Loucy (cell line): ENCODE results near the gene SPAG9.

Experiments used
- EZH2phosphoT487 ChIP-seq: fragments of 200-600 bp; IDR thresholded peaks from 2 replicates; pipeline ENCODE4 v1.6.1; 2018; ENCODE audit warnings: antibody characterized with exemption, mild to moderate bottlenecking, moderate library complexity, borderline replicate concordance
- TF ChIP-seq, protein P1 (sequence below): fragments of 200-600 bp; sonication (generic); conservative IDR thresholded peaks from 2 replicates; pipeline ENCODE4 v1.5.1; 2014; ENCODE audit warnings: mild to moderate bottlenecking, antibody characterized with exemption, low read length

DNA sequence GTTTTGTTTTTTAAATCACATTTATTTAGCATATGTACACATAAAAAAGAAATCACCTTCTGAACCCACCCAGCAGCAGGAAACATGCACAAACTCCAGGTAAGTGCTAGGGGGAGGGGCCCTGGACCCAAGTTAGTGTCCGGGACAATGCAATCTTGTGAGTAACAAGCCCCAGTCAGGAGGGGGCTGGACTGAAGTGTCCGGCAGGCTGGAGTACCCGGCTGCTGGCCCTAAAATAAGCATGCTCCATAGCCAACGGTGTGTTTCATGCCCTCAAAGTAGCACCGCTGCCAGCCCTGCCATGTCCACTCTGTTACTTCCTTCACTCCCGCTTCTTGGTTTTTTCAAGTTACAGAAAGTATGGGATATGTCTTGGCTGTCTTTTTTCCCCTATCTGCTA, 102.1 kb downstream of the SPAG9 start:
- TF ChIP-seq, protein P1, sequence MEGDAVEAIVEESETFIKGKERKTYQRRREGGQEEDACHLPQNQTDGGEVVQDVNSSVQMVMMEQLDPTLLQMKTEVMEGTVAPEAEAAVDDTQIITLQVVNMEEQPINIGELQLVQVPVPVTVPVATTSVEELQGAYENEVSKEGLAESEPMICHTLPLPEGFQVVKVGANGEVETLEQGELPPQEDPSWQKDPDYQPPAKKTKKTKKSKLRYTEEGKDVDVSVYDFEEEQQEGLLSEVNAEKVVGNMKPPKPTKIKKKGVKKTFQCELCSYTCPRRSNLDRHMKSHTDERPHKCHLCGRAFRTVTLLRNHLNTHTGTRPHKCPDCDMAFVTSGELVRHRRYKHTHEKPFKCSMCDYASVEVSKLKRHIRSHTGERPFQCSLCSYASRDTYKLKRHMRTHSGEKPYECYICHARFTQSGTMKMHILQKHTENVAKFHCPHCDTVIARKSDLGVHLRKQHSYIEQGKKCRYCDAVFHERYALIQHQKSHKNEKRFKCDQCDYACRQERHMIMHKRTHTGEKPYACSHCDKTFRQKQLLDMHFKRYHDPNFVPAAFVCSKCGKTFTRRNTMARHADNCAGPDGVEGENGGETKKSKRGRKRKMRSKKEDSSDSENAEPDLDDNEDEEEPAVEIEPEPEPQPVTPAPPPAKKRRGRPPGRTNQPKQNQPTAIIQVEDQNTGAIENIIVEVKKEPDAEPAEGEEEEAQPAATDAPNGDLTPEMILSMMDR = no peak
- no peak for TF ChIP-seq EZH2phosphoT487
